PFSK-1 (cell line): Measurements from ENCODE around the gene MYO5B.

ENCODE experiments used
- SIN3A ChIP-seq: IDR thresholded peaks from 2 replicates; pipeline ENCODE4 v1.6.1; 2012; ENCODE audit warnings: mild to moderate bottlenecking, low read length, moderate library complexity, borderline replicate concordance; ENCODE audit not compliant: insufficient read depth
- TAF1 ChIP-seq: IDR thresholded peaks from 2 replicates; pipeline ENCODE4 v1.6.1; 2012; ENCODE audit warnings: low read length, control low read depth, borderline replicate concordance; ENCODE audit not compliant: insufficient read depth

GRCh38 chr18:49804096-49804495, 390.9 kb downstream of the MYO5B start:
- TF ChIP-seq SIN3A (no peak), TAF1 (no peak)
